Prostate gland (tissue), 2 donors: Measurements from ENCODE around the gene LMX1B. TPM values are rescaled to one million over a fixed set of nuclear protein-coding genes. Genes with fewer than 3 reads are reported as not detected.

Source experiments
- DNase-seq: peaks from one replicate; pipeline ENCODE4 v3.0.0-alpha.2; 2019; ENCODE audit warnings: low spot score
- H3K27ac ChIP-seq, 2 donors: fragments of 200-600 bp; sonication (generic); 2 replicates each; pipeline ENCODE4 v1.5.1; 2017 to 2019
- H3K27me3 ChIP-seq: fragments of 200-600 bp; sonication (generic); replicated peaks from 2 replicates; pipeline ENCODE4 v1.5.1; 2019; ENCODE audit not compliant: insufficient read depth
- H3K36me3 ChIP-seq, 2 donors: fragments of 200-600 bp; sonication (generic); 1 replicate in 1 of 2; 2 replicates in 1 of 2; pipeline versions ENCODE4 v1.5.1 to v1.8.1; 2017 to 2019
- H3K4me1 ChIP-seq: fragments of 200-600 bp; sonication (generic); replicated peaks from 2 replicates; pipeline ENCODE4 v1.5.1; 2019
- H3K4me3 ChIP-seq, 2 donors: fragments of 200-600 bp; sonication (generic); 2 replicates each; pipeline ENCODE4 v1.5.1; 2017 to 2019
- H3K9me3 ChIP-seq: fragments of 200-600 bp; sonication (generic); 2 replicates; pipeline ENCODE4 v1.5.1; 2017
- CTCF ChIP-seq, 4 experiments: fragments of 200-600 bp in 2 of 4; fragments of 450-650 bp in 2 of 4; sonication (generic) in 2 of 4; IDR thresholded peaks; 1 replicate in 3 of 4; 2 replicates in 1 of 4; pipeline ENCODE4 v1.5.1; 2016 to 2019; ENCODE audit warnings: antibody characterized with exemption in 4 of 4, mild to moderate bottlenecking in 2 of 4, moderate library complexity in 2 of 4
- POLR2A ChIP-seq: fragments of 450-650 bp; IDR thresholded peaks from one replicate; pipeline ENCODE4 v1.6.1; 2016; ENCODE audit warnings: antibody characterized with exemption, mild to moderate bottlenecking
- POLR2AphosphoS5 ChIP-seq: sonication (generic); formaldehyde crosslinking; IDR thresholded peaks from one replicate; pipeline ENCODE4 v1.6.1; 2017; ENCODE audit warnings: antibody characterized with exemption
- WGBS: methylation state at CpG from one replicate; pipeline ENCODE4 v1.1.5; 2018; 5-methylcytosine and 5-hydroxymethylcytosine counted together
- intact Hi-C: fragments of 100-400 bp; cut with DNase I; formaldehyde crosslinking; loops from one replicate; pipeline ENCODE4 v1.14.2; 2022
- total RNA-seq, 2 donors: library from RNA; depleted of rRNA; stranded (reverse); fragments of >200 nt; gene quantifications; one replicate each; pipeline ENCODE4 v1.1.0, GENCODE V29; 2016

LMX1B gene
- total RNA-seq, 2 donors from 2014 or later = 0.18 to 2.1 TPM

DNA sequence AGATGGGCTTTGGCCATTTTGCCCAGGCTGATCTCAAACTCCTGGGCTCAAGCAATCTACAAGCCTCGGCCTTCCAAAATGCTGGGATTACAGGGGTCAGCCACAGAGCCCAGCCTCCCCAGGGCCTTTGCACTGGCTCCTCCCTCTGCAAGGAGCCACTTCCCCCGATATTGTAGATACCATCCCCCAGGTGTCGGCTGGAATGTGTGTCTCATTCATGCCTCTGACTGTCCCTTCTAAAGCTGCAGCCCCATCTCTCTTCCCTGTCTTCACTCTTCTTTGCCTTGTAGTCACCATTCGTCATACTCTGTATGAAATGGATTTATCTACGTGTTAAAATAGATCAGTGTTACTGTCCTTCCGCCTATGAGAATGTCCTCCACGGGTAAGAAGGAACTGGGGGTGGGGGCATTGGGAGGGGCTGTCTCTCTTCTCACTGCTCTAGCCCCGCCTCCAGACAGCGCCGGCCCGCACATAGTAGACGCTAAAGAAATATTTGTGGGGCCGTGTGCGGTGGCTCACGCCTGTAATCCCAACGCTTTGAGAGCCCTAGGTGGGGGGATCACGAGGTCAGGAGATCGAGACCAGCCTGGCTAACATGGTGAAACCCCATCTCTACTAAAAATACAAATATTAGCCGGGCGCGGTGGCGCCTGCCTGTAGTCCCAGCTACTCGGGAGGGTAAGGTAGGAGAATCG, 68.5 kb downstream of the LMX1B start:
- intact Hi-C loops = no loop called here

DNA sequence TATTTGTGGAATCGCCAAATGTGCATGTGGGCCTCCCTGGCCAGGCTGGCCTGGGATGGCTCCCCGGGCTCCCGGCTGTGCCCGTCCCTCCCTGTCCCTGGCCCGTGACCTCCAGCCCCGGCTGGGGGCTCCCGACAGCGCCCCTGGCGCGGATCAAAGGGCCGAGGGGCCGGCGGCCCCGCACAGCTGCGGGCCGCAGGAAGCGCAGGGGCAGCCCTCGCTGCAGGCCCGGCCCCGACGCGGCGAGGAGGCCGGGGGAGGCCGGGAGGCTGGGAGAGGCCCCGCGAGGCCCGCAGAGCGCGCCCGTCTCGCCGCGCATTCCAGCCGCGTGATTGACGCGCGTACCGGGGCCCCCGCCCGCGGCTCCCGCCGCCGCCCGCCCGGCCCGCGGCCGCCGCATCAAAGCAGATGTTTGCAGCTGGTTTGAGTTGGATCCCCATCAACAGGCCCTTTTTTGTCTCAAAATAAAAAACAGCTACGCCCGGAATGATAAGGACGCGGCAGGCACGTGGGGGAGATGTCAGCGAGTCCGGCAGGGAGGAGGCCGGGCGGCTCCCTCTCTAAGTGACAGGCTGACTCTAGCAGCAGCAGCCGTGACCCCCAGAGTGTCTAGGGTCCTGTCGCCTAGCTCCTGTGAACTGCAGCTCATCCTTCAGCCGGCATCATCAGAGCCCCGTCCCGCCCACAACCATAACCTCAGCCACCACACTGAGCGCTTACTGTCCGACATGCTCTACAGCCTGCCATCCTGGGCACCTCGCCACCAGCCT, 69.4 kb downstream of the LMX1B start:
- no peak overlapping the region for H3K4me3 ChIP-seq

More for the DNA sequence above, 68.5 kb downstream of the LMX1B start:
- H3K27ac ChIP-seq = no peak overlapping the region
- H3K4me1 ChIP-seq = no peaks in the 10 kb centered on the region
- no peak overlapping the region for H3K4me3 ChIP-seq
- no peaks in the 10 kb centered on the region for H3K36me3 ChIP-seq
- no peak for DNase-seq
- 49% methylated on average over 24 of the region's 24 CpGs for WGBS
- H3K9me3 ChIP-seq = no peaks in the 10 kb centered on the region
- H3K27me3 ChIP-seq = peaks cover 7% of the 10 kb centered on the region
- TF ChIP-seq POLR2A (no peak), CTCF (IDR thresholded peaks at IDR 0.05) (no peak), POLR2AphosphoS5 (no peak)

DNA sequence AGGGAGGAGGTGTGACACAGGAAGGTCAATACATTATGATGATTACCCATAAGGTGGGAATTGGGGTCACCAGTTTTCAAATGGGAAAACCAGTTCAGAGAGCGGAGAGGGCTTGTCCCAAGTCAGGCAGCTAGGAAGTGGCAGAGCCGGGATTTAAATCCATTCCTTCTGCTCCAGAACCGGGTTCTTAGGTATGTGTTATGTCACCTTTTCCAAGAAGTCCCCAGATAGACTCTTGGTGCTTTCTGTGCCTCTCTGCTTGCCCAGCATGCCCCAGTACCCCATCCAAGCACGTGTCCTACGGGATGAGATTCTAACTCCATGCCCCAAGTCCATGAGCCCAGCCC, 69.9 kb downstream of the LMX1B start:
- intact Hi-C loops = no loop called here
- H3K27me3 ChIP-seq = peaks cover 14% of the 10 kb centered on the region
- no peaks in the 10 kb centered on the region for H3K9me3 ChIP-seq
- TF ChIP-seq POLR2A (no peak), CTCF (IDR thresholded peaks at IDR 0.05) (no peak), POLR2AphosphoS5 (no peak)
- no peaks in the 10 kb centered on the region for H3K4me1 ChIP-seq
- no peak for DNase-seq
- no peak overlapping the region for H3K4me3 ChIP-seq
- WGBS = 79% methylated on average over 5 of the region's 5 CpGs
- H3K27ac ChIP-seq = no peak overlapping the region
- no peaks in the 10 kb centered on the region for H3K36me3 ChIP-seq

More for the DNA sequence above, 69.4 kb downstream of the LMX1B start:
- H3K27me3 ChIP-seq = peaks cover 9% of the 10 kb centered on the region
- no peak for DNase-seq
- TF ChIP-seq POLR2AphosphoS5 (no peak), POLR2A (no peak), CTCF (IDR thresholded peaks at IDR 0.05) (no peak)
- WGBS = 7% methylated on average over 57 of the region's 69 CpGs
- H3K9me3 ChIP-seq = no peaks in the 10 kb centered on the region
- no peaks in the 10 kb centered on the region for H3K36me3 ChIP-seq
- intact Hi-C loops = no loop called here
- no peaks in the 10 kb centered on the region for H3K4me1 ChIP-seq
- no peak overlapping the region for H3K27ac ChIP-seq

DNA sequence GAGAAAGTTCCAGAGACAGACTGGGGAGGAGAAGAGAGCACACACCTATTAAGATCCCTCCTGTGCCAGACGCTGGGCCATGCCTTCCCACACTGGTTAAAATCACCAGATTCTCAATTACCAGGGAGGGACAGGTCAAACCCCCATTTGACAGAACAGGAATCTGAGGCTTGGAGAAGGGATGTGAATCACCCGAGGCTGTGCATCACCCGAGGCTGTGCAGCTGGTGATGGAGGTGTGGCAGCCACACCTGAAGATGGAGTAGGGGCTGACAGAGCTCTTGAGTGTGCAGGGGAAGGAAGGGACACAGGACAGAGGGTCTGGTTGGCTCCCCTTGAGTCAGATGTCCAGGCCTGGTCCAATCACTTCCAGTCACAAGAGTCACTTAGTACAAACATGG, 70.6 kb downstream of the LMX1B start:
- DNase-seq = no peak
- intact Hi-C loops = no loop called here
- TF ChIP-seq POLR2AphosphoS5 (no peak), CTCF (IDR thresholded peaks at IDR 0.05) (no peak), POLR2A (no peak)

More for the DNA sequence above, 70.6 kb downstream of the LMX1B start:
- no peaks in the 10 kb centered on the region for H3K36me3 ChIP-seq
- 81% methylated on average over 3 of the region's 3 CpGs for WGBS
- H3K4me1 ChIP-seq = no peaks in the 10 kb centered on the region
- peaks cover 20% of the 10 kb centered on the region for H3K27me3 ChIP-seq
- H3K9me3 ChIP-seq = no peaks in the 10 kb centered on the region
- H3K27ac ChIP-seq = no peak overlapping the region
- no peak overlapping the region for H3K4me3 ChIP-seq
